Thyroid gland (tissue), 4 donors: ENCODE data around the gene PRR13. TPM values are rescaled to one million over a fixed set of nuclear protein-coding genes. Genes with fewer than 3 reads are reported as not detected.
"Not testable (repeated sequence)": the region's sequence is repeated elsewhere in the genome, so short reads cannot be mapped to it uniquely, and the experiment has no call there.

Experiments
- DNase-seq, 2 donors: peaks; one replicate each; pipeline ENCODE4 v3.0.0-alpha.2; 2019
- H3K27ac ChIP-seq, 3 donors: fragments of 200-600 bp; sonication (generic); 1 replicate in 2 of 3; 2 replicates in 1 of 3; pipeline ENCODE4 v1.5.1; 2016 to 2019; ENCODE audit warnings: mild to moderate bottlenecking in 1 of 3, moderate library complexity in 1 of 3
- H3K27me3 ChIP-seq: fragments of 200-600 bp; sonication (generic); one replicate; pipeline ENCODE4 v1.5.1; 2019
- H3K36me3 ChIP-seq, 2 donors: fragments of 200-600 bp; sonication (generic); one replicate each; pipeline ENCODE4 v1.5.1; 2016 to 2019
- H3K4me1 ChIP-seq, 2 donors: fragments of 200-600 bp; sonication (generic); one replicate each; pipeline ENCODE4 v1.5.1; 2017 to 2019
- H3K4me3 ChIP-seq, 3 donors: fragments of 200-600 bp; sonication (generic); replicated peaks in 1 of 3; 1 replicate in 2 of 3; 2 replicates in 1 of 3; pipeline ENCODE4 v1.5.1; 2016; ENCODE audit warnings: mild to moderate bottlenecking in 1 of 3
- H3K9me3 ChIP-seq: fragments of 200-600 bp; sonication (generic); one replicate; pipeline ENCODE4 v1.5.1; 2017
- CTCF ChIP-seq, 6 experiments: fragments of 200-600 bp in 3 of 6; fragments of 450-650 bp in 3 of 6; sonication (generic) in 3 of 6; IDR thresholded peaks; one replicate each; pipeline ENCODE4 v1.5.1; 2016 to 2019; ENCODE audit warnings: antibody characterized with exemption in 6 of 6, mild to moderate bottlenecking in 2 of 6, inconsistent platforms in 1 of 6, moderate library complexity in 1 of 6
- POLR2A ChIP-seq, 2 donors: fragments of 450-650 bp; IDR thresholded peaks; one replicate each; pipeline ENCODE4 v1.6.1; 2017; ENCODE audit warnings: antibody characterized with exemption in 2 of 2, mild to moderate bottlenecking in 2 of 2, moderate library complexity in 1 of 2
- WGBS, 2 donors: methylation state at CpG; one replicate each; pipeline ENCODE4 v1.1.5; 2017; 5-methylcytosine and 5-hydroxymethylcytosine counted together
- intact Hi-C: fragments of 100-400 bp; cut with DNase I; formaldehyde crosslinking; loops from one replicate; pipeline ENCODE4 v1.15.1; 2023
- total RNA-seq, 4 donors: library from RNA; depleted of rRNA; stranded (reverse); fragments of >200 nt; gene quantifications; one replicate each; pipeline ENCODE4 v1.2.3, GENCODE V29; 2016

The PRR13 gene
- total RNA-seq, 4 donors from 2014 or later = 51.6 to 83.6 (median 68.9) TPM

GRCh38 chr12:53419756-53420155 is 21.8 kb upstream of the PRR13 start:
- no peak for DNase-seq
- TF ChIP-seq CTCF (IDR thresholded peaks at IDR 0.05) (no peak), POLR2A (IDR thresholded peaks at IDR 0.05) (no peak)
- Histone ChIP-seq H3K4me3 (no peak overlapping the region), H3K4me1 (peaks cover 0 to 11% of the 10 kb centered on the region in 2 donors), H3K9me3 (no peaks in the 10 kb centered on the region), H3K27ac (no peak overlapping the region), H3K36me3 (no peaks in the 10 kb centered on the region), H3K27me3 (no peaks in the 10 kb centered on the region)
- 90 to 97% methylated on average over 2 of the region's 2 CpGs for WGBS, 2 donors
- intact Hi-C loops = loop anchor here (2.0 to 10.0 kb wide), 2 partner anchors 67 to 95 kb away; partner anchors contain the start of gene AAAS

- H3K4me1 ChIP-seq, H3K36me3 ChIP-seq, DNase-seq, H3K27me3 ChIP-seq, H3K9me3 ChIP-seq, H3K27ac ChIP-seq, H3K4me3 ChIP-seq: not testable (repeated sequence)
- intact Hi-C loops = loop anchor here (10.0 kb wide), 1 partner anchor 97 kb away; the partner anchor contains the start of gene AAAS
- WGBS, 2 donors = 90% methylated on average over 12 of the region's 12 CpGs
These were observed 19.3 kb upstream of the PRR13 start for GRCh38 chr12:53422247-53422646.

GRCh38 chr12:53423597-53423996 is 17.9 kb upstream of the PRR13 start, which contains the start of gene AMHR2:
Gene AMHR2 (plus strand): TSS chr12:53423855. CDS start chr12:53423935, 80 bp downstream.
- no peaks in the 10 kb centered on the region for H3K36me3 ChIP-seq
- peaks cover 0 to 5% of the 10 kb centered on the region in 2 donors for H3K4me1 ChIP-seq
- no peak within 1 kb of the TSS for H3K27ac ChIP-seq
- no peak within 1 kb of the TSS for H3K4me3 ChIP-seq
- no peaks in the 10 kb centered on the region for H3K27me3 ChIP-seq
- WGBS, 2 donors = 100% methylated on average over 1 of the region's 1 CpG
- intact Hi-C loops = loop anchor here (10.0 kb wide), 1 partner anchor 99 kb away; the partner anchor contains the start of gene AAAS
- TF ChIP-seq POLR2A (IDR thresholded peaks at IDR 0.05) = no peak
- no peak for DNase-seq
- H3K9me3 ChIP-seq = no peaks in the 10 kb centered on the region

GRCh38 chr12:53424626-53425514 is 16.7 kb upstream of the PRR13 start:
- no peak for TF ChIP-seq CTCF (IDR thresholded peaks at IDR 0.05)
- TF ChIP-seq POLR2A (IDR thresholded peaks at IDR 0.05) = no peak
- Histone ChIP-seq H3K36me3 (no peaks in the 10 kb centered on the region), H3K9me3 (no peaks in the 10 kb centered on the region), H3K4me1 (peaks cover 0 to 5% of the 10 kb centered on the region in 2 donors), H3K27ac (no peak overlapping the region), H3K27me3 (no peaks in the 10 kb centered on the region), H3K4me3 (no peak overlapping the region)
- intact Hi-C loops = loop anchor here (10.0 kb wide), 1 partner anchor 100 kb away; the partner anchor contains the start of gene AAAS
- no peak for DNase-seq
- WGBS, 2 donors = 68 to 88% methylated on average over 6 to 8 of the region's 9 CpGs

- Histone ChIP-seq H3K27ac (no peak overlapping the region), H3K27me3 (no peaks in the 10 kb centered on the region), H3K4me3 (no peak overlapping the region), H3K4me1 (peaks cover 0 to 5% of the 10 kb centered on the region in 2 donors), H3K36me3 (no peaks in the 10 kb centered on the region), H3K9me3 (no peaks in the 10 kb centered on the region)
- no peak for DNase-seq
- TF ChIP-seq POLR2A (IDR thresholded peaks at IDR 0.05) (no peak), CTCF (IDR thresholded peaks at IDR 0.05) (no peak)
- intact Hi-C loops = loop anchor here (10.0 kb wide), 1 partner anchor 101 kb away; the partner anchor contains the start of gene AAAS
- 85% methylated on average over 7 to 9 of the region's 11 CpGs for WGBS, 2 donors
These were observed 15.9 kb upstream of the PRR13 start for GRCh38 chr12:53425515-53426150.
